NB4 (cell line): ENCODE results near the gene CASTOR1.

Experiments used
- CTCF ChIP-seq: IDR thresholded peaks from one replicate; pipeline ENCODE4 v1.5.1; 2012; ENCODE audit warnings: low read depth, low read length
- MAX ChIP-seq: IDR thresholded peaks from 2 replicates; pipeline ENCODE4 v1.6.1; 2011; ENCODE audit warnings: low read depth, low read length
- POLR2A ChIP-seq: IDR thresholded peaks from 2 replicates; pipeline ENCODE4 v1.6.1; 2011; ENCODE audit warnings: mild to moderate bottlenecking; ENCODE audit not compliant: insufficient read length; ENCODE audit errors: extremely low read depth

GRCh38 chr22:30336752-30337460 is 47.6 kb upstream of the CASTOR1 start:
- no peak for TF ChIP-seq POLR2A
- no peak for TF ChIP-seq CTCF
- no peak for TF ChIP-seq MAX
